OCI-LY7 (cell line): ENCODE results near the gene PPP2R2B. TPM values are rescaled to one million over a fixed set of nuclear protein-coding genes. Genes with fewer than 3 reads are reported as not detected.

Experiments
- BruUV-seq: library from RNA; stranded (reverse); fragments of 400-500 nt; replicated peaks from 2 replicates; lab custom pipeline; 2021; lab: Mats Ljungman, UMichigan
- CTCF ChIA-PET: fragments of 300-600 bp; sonication (Branson Sonifier 250); formaldehyde crosslinking; loops from one replicate; lab custom pipeline; 2022; ENCODE audit warnings: antibody characterized with exemption; ENCODE audit not compliant: unreplicated experiment; lab: Charles Lee
- POLR2A ChIA-PET: fragments of 300-600 bp; sonication (Branson Sonifier 250); formaldehyde crosslinking; loops from one replicate; lab custom pipeline; 2022; ENCODE audit warnings: antibody characterized with exemption; lab: Charles Lee
- DNase-seq: peaks from one replicate; pipeline ENCODE4 v3.0.0-alpha.2; 2015; ENCODE audit warnings: low spot score
- H2AFZ ChIP-seq: fragments of 200-600 bp; sonication (generic), shearing (Covaris generic); 2 replicates; pipeline ENCODE4 v1.6.1; 2014; ENCODE audit warnings: mild to moderate bottlenecking, antibody characterized with exemption, low read length, moderate library complexity
- H3K27ac ChIP-seq: fragments of 200-600 bp; sonication (generic); 2 replicates; pipeline ENCODE4 v1.5.1; 2014; ENCODE audit warnings: mixed run types, low read depth, mild to moderate bottlenecking, moderate library complexity, low read length, inconsistent platforms; ENCODE audit not compliant: poor library complexity, severe bottlenecking
- H3K36me3 ChIP-seq: fragments of 200-600 bp; sonication (generic); 2 replicates; pipeline ENCODE4 v1.6.1; 2014; ENCODE audit warnings: mild to moderate bottlenecking, antibody characterized with exemption, low read length, moderate library complexity, mixed read lengths; ENCODE audit not compliant: insufficient read depth
- H3K4me1 ChIP-seq: fragments of 200-600 bp; sonication (generic); 2 replicates; pipeline ENCODE4 v1.5.1; 2014; ENCODE audit warnings: mild to moderate bottlenecking, low read length; ENCODE audit not compliant: insufficient read depth, poor library complexity, severe bottlenecking
- H3K4me2 ChIP-seq: fragments of 200-600 bp; sonication (generic); 2 replicates; pipeline ENCODE4 v1.6.1; 2014; ENCODE audit warnings: mild to moderate bottlenecking, low read length
- H3K4me3 ChIP-seq: fragments of 200-600 bp; sonication (generic); 2 replicates; pipeline ENCODE4 v1.5.1; 2014; ENCODE audit warnings: mild to moderate bottlenecking, low read depth, low read length; ENCODE audit not compliant: poor library complexity, severe bottlenecking
- H3K79me2 ChIP-seq: fragments of 200-600 bp; sonication (generic); 2 replicates; pipeline ENCODE4 v1.6.1; 2016; ENCODE audit warnings: low read depth, mild to moderate bottlenecking, low read length, moderate library complexity, mixed read lengths; ENCODE audit not compliant: insufficient read depth
- H3K9me2 ChIP-seq: fragments of 200-600 bp; sonication (generic); 2 replicates; pipeline ENCODE4 v1.6.1; 2016; ENCODE audit warnings: mild to moderate bottlenecking, low read length, mixed read lengths; ENCODE audit not compliant: insufficient read depth
- H3K9me3 ChIP-seq: fragments of 200-600 bp; sonication (generic); 2 replicates; pipeline ENCODE4 v1.6.1; 2014; ENCODE audit warnings: mild to moderate bottlenecking, mixed run types, low read length, mixed read lengths
- H4K20me1 ChIP-seq: fragments of 200-600 bp; sonication (generic); 2 replicates; pipeline ENCODE4 v1.6.1; 2014; ENCODE audit warnings: mild to moderate bottlenecking, antibody characterized with exemption, low read length, moderate library complexity, mixed read lengths; ENCODE audit not compliant: insufficient read depth
- EZH2phosphoT487 ChIP-seq: fragments of 200-600 bp; sonication (generic); IDR thresholded peaks from 2 replicates; pipeline ENCODE4 v1.6.1; 2018; ENCODE audit warnings: low read depth, borderline replicate concordance, mild to moderate bottlenecking, mixed run types, antibody characterized with exemption, low read length, moderate library complexity, mixed read lengths
- intact Hi-C: fragments of 100-400 bp; cut with micrococcal nuclease; formaldehyde crosslinking; loops from one replicate; pipeline ENCODE4 v1.10.0; 2022; ENCODE audit not compliant: unreplicated experiment
- total RNA-seq, 2 experiments: library from RNA; depleted of rRNA in 1 of 2; stranded (reverse); fragments of >200 nt in 1 of 2; shearing (Covaris generic) in 1 of 2; gene quantifications; 2 replicates each; pipeline ENCODE4 v1.2.3, GENCODE V29; 2014 to 2022
- TF ChIP-seq, protein P1 (sequence below): fragments of 200-600 bp; sonication (generic); conservative IDR thresholded peaks from 2 replicates; pipeline ENCODE4 v1.5.1; 2014; ENCODE audit warnings: mild to moderate bottlenecking, antibody characterized with exemption, low read length, moderate library complexity, mixed read lengths

The PPP2R2B gene
- total RNA-seq, 2 experiments from 2014 or later: not detected

- TF ChIP-seq EZH2phosphoT487: no peak
- TF ChIP-seq, protein P1, sequence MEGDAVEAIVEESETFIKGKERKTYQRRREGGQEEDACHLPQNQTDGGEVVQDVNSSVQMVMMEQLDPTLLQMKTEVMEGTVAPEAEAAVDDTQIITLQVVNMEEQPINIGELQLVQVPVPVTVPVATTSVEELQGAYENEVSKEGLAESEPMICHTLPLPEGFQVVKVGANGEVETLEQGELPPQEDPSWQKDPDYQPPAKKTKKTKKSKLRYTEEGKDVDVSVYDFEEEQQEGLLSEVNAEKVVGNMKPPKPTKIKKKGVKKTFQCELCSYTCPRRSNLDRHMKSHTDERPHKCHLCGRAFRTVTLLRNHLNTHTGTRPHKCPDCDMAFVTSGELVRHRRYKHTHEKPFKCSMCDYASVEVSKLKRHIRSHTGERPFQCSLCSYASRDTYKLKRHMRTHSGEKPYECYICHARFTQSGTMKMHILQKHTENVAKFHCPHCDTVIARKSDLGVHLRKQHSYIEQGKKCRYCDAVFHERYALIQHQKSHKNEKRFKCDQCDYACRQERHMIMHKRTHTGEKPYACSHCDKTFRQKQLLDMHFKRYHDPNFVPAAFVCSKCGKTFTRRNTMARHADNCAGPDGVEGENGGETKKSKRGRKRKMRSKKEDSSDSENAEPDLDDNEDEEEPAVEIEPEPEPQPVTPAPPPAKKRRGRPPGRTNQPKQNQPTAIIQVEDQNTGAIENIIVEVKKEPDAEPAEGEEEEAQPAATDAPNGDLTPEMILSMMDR: no peak
- intact Hi-C loops: no loop called here
- CTCF ChIA-PET: no interaction called here
- no peaks in the 10 kb centered on the region for H3K9me3 ChIP-seq
- no peak overlapping the region for H3K4me2 ChIP-seq
- H3K9me2 ChIP-seq: no peaks in the 10 kb centered on the region
- no peaks in the 10 kb centered on the region for H3K79me2 ChIP-seq
- no peaks in the 10 kb centered on the region for H3K36me3 ChIP-seq
- H3K4me3 ChIP-seq: no peak overlapping the region
- POLR2A ChIA-PET: no interaction called here
- H4K20me1 ChIP-seq: no peaks in the 10 kb centered on the region
- no peaks in the 10 kb centered on the region for H3K4me1 ChIP-seq
- no peak overlapping the region for H3K27ac ChIP-seq
- DNase-seq: no peak
- H2AFZ ChIP-seq: no peak overlapping the region
- BruUV-seq: no TSS peak
Measured at GRCh38 chr5:146877178-146877681, 1.3 kb downstream of the PPP2R2B start.

GRCh38 chr5:146873186-146873917 is 5.2 kb downstream of the PPP2R2B start:
- ChIA-PET CTCF (no interaction called here), POLR2A (no interaction called here)
- Histone ChIP-seq H3K4me1 (no peaks in the 10 kb centered on the region), H3K9me2 (no peaks in the 10 kb centered on the region), H4K20me1 (no peaks in the 10 kb centered on the region), H3K4me2 (no peak overlapping the region), H3K36me3 (no peaks in the 10 kb centered on the region), H2AFZ (no peak overlapping the region), H3K79me2 (no peaks in the 10 kb centered on the region), H3K9me3 (no peaks in the 10 kb centered on the region), H3K27ac (no peak overlapping the region), H3K4me3 (no peak overlapping the region)
- TF ChIP-seq EZH2phosphoT487: no peak
- TF ChIP-seq, protein P1: no peak
- intact Hi-C loops: no loop called here
- DNase-seq: no peak
- BruUV-seq: no TSS peak

DNA sequence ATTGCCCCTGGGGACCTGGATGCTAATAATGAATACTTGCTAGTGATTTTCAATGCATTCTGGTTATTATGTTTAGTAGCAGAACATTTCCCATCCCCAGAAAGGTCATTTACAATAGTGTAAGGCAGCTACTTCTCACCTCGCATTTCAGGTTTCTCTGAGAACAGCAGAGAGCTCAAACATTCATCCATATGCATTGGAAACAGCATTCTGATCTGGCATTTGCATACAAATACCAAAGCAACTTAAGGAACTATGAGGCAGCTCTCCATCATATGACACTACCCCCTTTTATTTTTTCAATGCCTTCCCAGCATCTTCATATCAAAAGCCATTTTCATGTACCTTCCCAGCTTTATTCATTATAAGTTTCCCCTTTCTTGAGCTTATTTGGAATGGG is 6.4 kb downstream of the PPP2R2B start:
- no peaks in the 10 kb centered on the region for H3K9me3 ChIP-seq
- no peaks in the 10 kb centered on the region for H3K9me2 ChIP-seq
- H4K20me1 ChIP-seq: no peaks in the 10 kb centered on the region
- ChIA-PET CTCF (no interaction called here), POLR2A (interaction anchor here (1.0 kb wide), 1 partner anchor 17 kb away, joined by 4 read pairs; no protein-coding TSS in a partner anchor)
- no peaks in the 10 kb centered on the region for H3K36me3 ChIP-seq
- no peak overlapping the region for H2AFZ ChIP-seq
- H3K79me2 ChIP-seq: no peaks in the 10 kb centered on the region
- no peak for TF ChIP-seq EZH2phosphoT487
- TF ChIP-seq, protein P1: no peak
- intact Hi-C loops: no loop called here
- no peak overlapping the region for H3K4me3 ChIP-seq
- DNase-seq: no peak
- H3K27ac ChIP-seq: no peak overlapping the region
- H3K4me2 ChIP-seq: no peak overlapping the region
- BruUV-seq: no TSS peak
- H3K4me1 ChIP-seq: no peaks in the 10 kb centered on the region
